Natural killer cell (primary cell): Measurements from ENCODE around the gene STRN. TPM values are rescaled to one million over a fixed set of nuclear protein-coding genes. Genes with fewer than 3 reads are reported as not detected.
A peak's percentile ranks its signal among the peaks of the same experiment; 100 is the strongest.

Experiments used
- ATAC-seq, 3 donors: fragments of 150-1000 bp in 2 of 3; fragments of 200-7000 bp in 1 of 3; cut with Tn5 transposase; 1 replicate in 1 of 3; 2 replicates in 2 of 3; pipeline ENCODE4 v1.10.0; 2021; ENCODE audit warnings: mild to moderate bottlenecking in 2 of 3, moderate library complexity in 2 of 3
- DNase-seq, 2 donors: peaks; one replicate each; pipeline versions ENCODE4 v3.0.0 to v3.0.0-alpha.2; 2013 to 2021; ENCODE audit warnings: mixed read lengths in 1 of 2
- H3K27ac ChIP-seq: one replicate; pipeline ENCODE4 v1.5.1; 2013; ENCODE audit warnings: mild to moderate bottlenecking, low read length
- H3K27me3 ChIP-seq: one replicate; pipeline ENCODE4 v1.6.1; 2013; ENCODE audit warnings: low read length; ENCODE audit not compliant: control insufficient read depth, insufficient read depth
- H3K36me3 ChIP-seq: one replicate; pipeline ENCODE4 v1.6.1; 2013; ENCODE audit warnings: low read length; ENCODE audit not compliant: control insufficient read depth, insufficient read depth
- H3K4me1 ChIP-seq: one replicate; pipeline ENCODE4 v1.6.1; 2013; ENCODE audit warnings: low read length; ENCODE audit not compliant: control insufficient read depth, insufficient read depth
- H3K4me3 ChIP-seq: one replicate; pipeline ENCODE4 v1.5.1; 2013; ENCODE audit warnings: low read length
- H3K9me3 ChIP-seq: one replicate; pipeline ENCODE4 v1.6.1; 2013; ENCODE audit warnings: low read length; ENCODE audit not compliant: control insufficient read depth, insufficient read depth
- H3K27ac Mint-ChIP-seq, 2 donors: one replicate each; pipeline ENCODE4 v1.8.0; 2022; ENCODE audit warnings: mild to moderate bottlenecking in 2 of 2, mixed read lengths in 2 of 2, moderate library complexity in 1 of 2
- H3K27me3 Mint-ChIP-seq, 2 donors: one replicate each; pipeline ENCODE4 v1.8.0; 2022; ENCODE audit warnings: low read depth in 2 of 2, mixed read lengths in 2 of 2
- H3K36me3 Mint-ChIP-seq: one replicate; pipeline ENCODE4 v1.8.0; 2022; ENCODE audit warnings: mixed read lengths
- H3K4me1 Mint-ChIP-seq, 2 donors: one replicate each; pipeline ENCODE4 v1.8.0; 2022; ENCODE audit warnings: mixed read lengths in 2 of 2
- H3K4me3 Mint-ChIP-seq: one replicate; pipeline ENCODE4 v1.8.0; 2022; ENCODE audit warnings: mild to moderate bottlenecking, moderate library complexity, mixed read lengths
- H3K9me3 Mint-ChIP-seq, 2 donors: one replicate each; pipeline ENCODE4 v1.8.0; 2022; ENCODE audit warnings: mixed read lengths in 2 of 2
- WGBS: methylation state at CpG from one replicate; pipeline ENCODE4 v1.1.7; 2013; ENCODE audit warnings: missing lambda C conversion rate; ENCODE audit not compliant: insufficient coverage; 5-methylcytosine and 5-hydroxymethylcytosine counted together
- intact Hi-C: fragments of 100-400 bp; cut with micrococcal nuclease; formaldehyde crosslinking; loops from one replicate; pipeline ENCODE4 v1.14.2; 2022
- total RNA-seq, 4 donors: library from RNA; stranded (reverse); fragments of 120-200 nt in 1 of 4; gene quantifications; one replicate each; pipeline versions ENCODE4 v1.2.3 to v1.2.4, GENCODE V29; 2013 to 2022
- TF ChIP-seq, protein P1 (sequence below): fragments of 200-600 bp; IDR thresholded peaks from one replicate; pipeline ENCODE4 v1.8.0; 2022; ENCODE audit warnings: antibody characterized with exemption

Gene STRN
- total RNA-seq, 3 donors from 2014 or later (not counting 1 experiment from before 2014, with no cell fraction given) = 43.1 to 49.9 (median 43.4) TPM

DNA sequence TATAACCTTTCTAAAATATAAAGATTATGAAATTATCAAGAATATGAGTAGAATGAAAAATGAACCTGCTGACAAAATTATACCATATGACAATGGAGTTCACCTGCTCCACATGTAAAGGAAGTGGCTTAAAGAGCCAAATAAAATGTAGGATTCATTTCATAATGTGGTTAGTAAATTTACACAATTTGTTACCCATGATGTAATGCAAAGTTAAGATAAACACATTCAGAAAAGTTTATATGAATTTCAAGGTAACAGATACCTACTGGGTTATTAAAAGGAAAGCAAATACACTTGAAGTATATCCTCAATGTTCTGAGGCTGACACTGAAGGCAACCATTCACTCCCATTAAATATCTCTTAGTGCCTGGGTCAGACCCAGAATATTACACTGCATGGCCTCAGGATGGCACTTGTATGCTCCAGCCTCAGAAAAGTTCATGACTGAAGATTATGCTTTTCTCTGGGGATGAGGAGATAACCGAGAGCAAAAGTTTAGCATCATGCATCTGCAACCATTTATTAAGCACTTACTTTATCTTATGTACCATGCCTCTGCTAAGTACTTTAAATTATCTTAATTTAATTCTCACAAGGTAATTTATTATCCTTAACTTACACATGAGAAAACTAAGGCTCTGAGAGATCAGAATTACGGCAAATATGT lies 6.2 kb downstream of the STRN start:
- H3K36me3 ChIP-seq = peaks cover 3% of the 10 kb centered on the region
- no peaks in the 10 kb centered on the region for H3K36me3 Mint-ChIP-seq
- no peaks in the 10 kb centered on the region for H3K27me3 ChIP-seq
- H3K4me3 ChIP-seq = no peak overlapping the region
- H3K4me1 ChIP-seq = peaks cover 5% of the 10 kb centered on the region
- no peaks in the 10 kb centered on the region for H3K9me3 ChIP-seq
- no peak overlapping the region for H3K27ac Mint-ChIP-seq
- TF ChIP-seq, protein P1, sequence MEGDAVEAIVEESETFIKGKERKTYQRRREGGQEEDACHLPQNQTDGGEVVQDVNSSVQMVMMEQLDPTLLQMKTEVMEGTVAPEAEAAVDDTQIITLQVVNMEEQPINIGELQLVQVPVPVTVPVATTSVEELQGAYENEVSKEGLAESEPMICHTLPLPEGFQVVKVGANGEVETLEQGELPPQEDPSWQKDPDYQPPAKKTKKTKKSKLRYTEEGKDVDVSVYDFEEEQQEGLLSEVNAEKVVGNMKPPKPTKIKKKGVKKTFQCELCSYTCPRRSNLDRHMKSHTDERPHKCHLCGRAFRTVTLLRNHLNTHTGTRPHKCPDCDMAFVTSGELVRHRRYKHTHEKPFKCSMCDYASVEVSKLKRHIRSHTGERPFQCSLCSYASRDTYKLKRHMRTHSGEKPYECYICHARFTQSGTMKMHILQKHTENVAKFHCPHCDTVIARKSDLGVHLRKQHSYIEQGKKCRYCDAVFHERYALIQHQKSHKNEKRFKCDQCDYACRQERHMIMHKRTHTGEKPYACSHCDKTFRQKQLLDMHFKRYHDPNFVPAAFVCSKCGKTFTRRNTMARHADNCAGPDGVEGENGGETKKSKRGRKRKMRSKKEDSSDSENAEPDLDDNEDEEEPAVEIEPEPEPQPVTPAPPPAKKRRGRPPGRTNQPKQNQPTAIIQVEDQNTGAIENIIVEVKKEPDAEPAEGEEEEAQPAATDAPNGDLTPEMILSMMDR = no peak
- H3K9me3 Mint-ChIP-seq = no peaks in the 10 kb centered on the region
- ATAC-seq = no peak
- WGBS = 100% methylated on average over 1 of the region's 2 CpGs
- H3K4me3 Mint-ChIP-seq = no peak overlapping the region
- no peaks in the 10 kb centered on the region for H3K27me3 Mint-ChIP-seq
- no peak for DNase-seq
- H3K27ac ChIP-seq = no peak overlapping the region
- peaks cover 61 to 64% of the 10 kb centered on the region in 2 donors for H3K4me1 Mint-ChIP-seq
- intact Hi-C loops = no loop called here

DNA sequence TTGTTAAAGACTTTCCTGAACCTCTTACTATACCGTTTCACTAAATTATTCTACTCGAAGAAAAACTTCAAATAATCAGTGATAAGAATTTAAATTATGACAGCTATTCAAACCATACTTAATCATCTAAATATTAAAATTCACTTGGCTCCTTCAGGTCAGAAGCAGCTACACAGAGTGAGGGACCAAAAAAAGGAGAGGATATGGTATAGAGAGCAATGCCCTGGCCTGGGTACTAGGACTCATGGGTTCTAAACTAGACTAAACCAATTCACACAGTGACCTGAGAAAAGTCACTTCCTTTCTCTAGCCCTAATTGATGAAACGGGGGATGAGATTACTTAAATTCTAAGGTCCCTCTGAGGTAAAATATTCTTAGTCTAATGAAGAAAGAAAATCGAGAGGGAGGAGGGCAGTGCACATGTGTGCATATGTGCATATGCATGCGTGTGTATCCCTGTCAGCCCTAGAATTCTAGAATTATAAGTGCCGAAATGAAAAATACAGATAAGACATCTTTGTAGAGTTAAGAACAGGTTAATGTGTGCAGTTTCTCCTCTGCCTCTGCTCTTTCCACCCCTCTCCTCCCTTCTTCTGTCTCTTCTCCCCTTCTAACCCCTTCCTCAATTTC lies 11.2 kb downstream of the STRN start:
- Mint-ChIP-seq H3K27ac (peak overlapping the region in 1 of 2 donors; percentile 80), H3K4me1 (peaks cover 50 to 55% of the 10 kb centered on the region in 2 donors), H3K4me3 (no peak overlapping the region), H3K27me3 (no peaks in the 10 kb centered on the region), H3K36me3 (no peaks in the 10 kb centered on the region), H3K9me3 (no peaks in the 10 kb centered on the region)
- Histone ChIP-seq H3K36me3 (peaks cover 6% of the 10 kb centered on the region), H3K9me3 (no peaks in the 10 kb centered on the region), H3K4me1 (no peaks in the 10 kb centered on the region), H3K4me3 (no peak overlapping the region), H3K27me3 (no peaks in the 10 kb centered on the region), H3K27ac (no peak overlapping the region)
- TF ChIP-seq, protein P1 = no peak
- intact Hi-C loops = no loop called here
- no peak for DNase-seq
- no peak for ATAC-seq
- 80% methylated on average over 3 of the region's 6 CpGs for WGBS

DNA sequence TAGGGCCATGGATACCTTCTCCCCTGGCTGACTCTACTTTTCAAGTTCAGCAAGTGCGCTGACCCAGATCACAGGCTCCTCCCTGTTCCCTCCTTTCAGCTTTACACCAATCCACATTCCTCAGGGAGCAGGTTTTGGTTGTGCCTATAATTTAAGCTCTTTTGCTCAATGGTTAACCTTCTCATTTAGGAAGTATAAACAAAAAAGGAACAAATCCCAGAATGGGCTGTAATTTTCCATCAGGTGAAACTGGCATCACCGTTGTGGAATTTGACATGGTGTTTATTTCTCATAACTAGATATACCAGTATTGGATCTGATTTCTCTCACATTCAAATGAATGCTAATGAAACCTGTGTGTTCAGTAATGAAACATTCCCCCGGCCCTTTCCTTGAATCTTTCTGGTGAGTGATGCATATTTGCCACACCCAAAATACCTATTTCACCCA lies 13.6 kb downstream of the STRN start:
- H3K27me3 Mint-ChIP-seq = no peaks in the 10 kb centered on the region
- H3K4me1 Mint-ChIP-seq = peaks cover 61% of the 10 kb centered on the region in 2 donors
- intact Hi-C loops = no loop called here

More for the DNA sequence above, 13.6 kb downstream of the STRN start:
- TF ChIP-seq, protein P1 = no peak
- no peaks in the 10 kb centered on the region for H3K9me3 ChIP-seq
- H3K4me1 ChIP-seq = no peaks in the 10 kb centered on the region
- H3K4me3 Mint-ChIP-seq = no peak overlapping the region
- DNase-seq (no peak), ATAC-seq (no peak)
- no peak overlapping the region for H3K4me3 ChIP-seq
- H3K9me3 Mint-ChIP-seq = no peaks in the 10 kb centered on the region
- peak overlapping the region; percentile 13 to 16 for H3K27ac Mint-ChIP-seq
- H3K27ac ChIP-seq = no peak overlapping the region
- WGBS = 100% methylated on average over 2 of the region's 3 CpGs
- no peaks in the 10 kb centered on the region for H3K36me3 Mint-ChIP-seq
- H3K27me3 ChIP-seq = no peaks in the 10 kb centered on the region
- peaks cover 4% of the 10 kb centered on the region for H3K36me3 ChIP-seq
